Adrenal gland (tissue), 5 donors: ENCODE results near the gene BCAR3.

Source experiments
- POLR2A ChIP-seq, 2 donors: fragments of 450-650 bp; IDR thresholded peaks; one replicate each; pipeline ENCODE4 v1.6.1; 2017; ENCODE audit warnings: antibody characterized with exemption in 2 of 2, mild to moderate bottlenecking in 2 of 2, moderate library complexity in 1 of 2
- TF ChIP-seq, protein P1 (sequence below), 6 experiments: fragments of 450-650 bp in 4 of 6; fragments of 200-600 bp in 2 of 6; sonication (generic) in 1 of 6; IDR thresholded peaks; 1 replicate in 5 of 6; 2 replicates in 1 of 6; pipeline versions ENCODE4 v1.5.1 to v1.8.0; 2016 to 2021; ENCODE audit warnings: antibody characterized with exemption in 6 of 6, mild to moderate bottlenecking in 2 of 6, moderate library complexity in 1 of 6
- donor health status: DM: no; HTN: no; CAD: no.

DNA sequence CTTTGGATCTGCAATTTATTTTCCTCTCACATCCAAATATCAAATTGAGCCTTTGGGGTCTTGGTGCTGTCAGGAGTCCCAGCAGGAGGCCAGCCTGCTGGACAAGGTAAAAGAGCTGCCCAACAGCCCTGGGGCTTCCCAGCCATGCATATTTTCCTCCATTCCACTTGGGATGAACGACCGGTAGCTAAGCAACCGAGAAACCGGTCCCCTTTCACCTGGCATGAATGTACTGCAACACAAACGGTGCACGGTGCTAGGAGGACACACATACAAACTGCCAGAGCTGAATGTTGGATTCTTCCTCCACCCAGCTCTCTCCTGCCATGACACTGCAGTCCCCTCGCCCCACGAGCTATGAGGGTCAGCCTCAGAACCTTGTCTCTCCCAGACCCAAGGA, 42.7 kb downstream of the BCAR3 start:
- TF ChIP-seq, protein P1, sequence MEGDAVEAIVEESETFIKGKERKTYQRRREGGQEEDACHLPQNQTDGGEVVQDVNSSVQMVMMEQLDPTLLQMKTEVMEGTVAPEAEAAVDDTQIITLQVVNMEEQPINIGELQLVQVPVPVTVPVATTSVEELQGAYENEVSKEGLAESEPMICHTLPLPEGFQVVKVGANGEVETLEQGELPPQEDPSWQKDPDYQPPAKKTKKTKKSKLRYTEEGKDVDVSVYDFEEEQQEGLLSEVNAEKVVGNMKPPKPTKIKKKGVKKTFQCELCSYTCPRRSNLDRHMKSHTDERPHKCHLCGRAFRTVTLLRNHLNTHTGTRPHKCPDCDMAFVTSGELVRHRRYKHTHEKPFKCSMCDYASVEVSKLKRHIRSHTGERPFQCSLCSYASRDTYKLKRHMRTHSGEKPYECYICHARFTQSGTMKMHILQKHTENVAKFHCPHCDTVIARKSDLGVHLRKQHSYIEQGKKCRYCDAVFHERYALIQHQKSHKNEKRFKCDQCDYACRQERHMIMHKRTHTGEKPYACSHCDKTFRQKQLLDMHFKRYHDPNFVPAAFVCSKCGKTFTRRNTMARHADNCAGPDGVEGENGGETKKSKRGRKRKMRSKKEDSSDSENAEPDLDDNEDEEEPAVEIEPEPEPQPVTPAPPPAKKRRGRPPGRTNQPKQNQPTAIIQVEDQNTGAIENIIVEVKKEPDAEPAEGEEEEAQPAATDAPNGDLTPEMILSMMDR (IDR thresholded peaks at IDR 0.05) = no peak
- TF ChIP-seq POLR2A (IDR thresholded peaks at IDR 0.05) = no peak
